HepG2 (cell line): Measurements from ENCODE around the gene HERC6. TPM values are rescaled to one million over a fixed set of nuclear protein-coding genes. Genes with fewer than 3 reads are reported as not detected.

ENCODE experiments used
- ATAC-seq: fragments of 200-7000 bp; cut with Tn5 transposase; 3 replicates; pipeline ENCODE4 v1.9.1; 2020; ENCODE audit warnings: mild to moderate bottlenecking, moderate library complexity
- BruUV-seq: library from RNA; stranded (reverse); fragments of 400-500 nt; replicated peaks from 2 replicates; lab custom pipeline; 2021; lab: Mats Ljungman, UMichigan
- CTCF ChIA-PET: fragments of 300-600 bp; formaldehyde crosslinking; extraction: SDS; loops from one replicate; lab custom pipeline; 2021; ENCODE audit warnings: low total read pairs, inconsistent platforms, low intra/inter-chr PET ratio; lab: Yijun Ruan, JAX
- POLR2A ChIA-PET: fragments of 350-600 bp; sonication (Branson Sonifier 250); formaldehyde crosslinking; loops from one replicate; lab custom pipeline; 2020; ENCODE audit warnings: antibody characterized with exemption, inconsistent platforms; lab: Yijun Ruan, JAX
- DNase-seq: peaks from one replicate; pipeline ENCODE4 v3.0.0-alpha.2; 2015; ENCODE audit warnings: low spot score
- FAIRE-seq: peaks from 3 replicates; lab custom pipeline; 2011; peaks lifted over from hg19 to GRCh38; lab: Jason Lieb, UNC
- H2AFZ ChIP-seq: one replicate; pipeline ENCODE4 v1.6.1; 2011; ENCODE audit warnings: low read length, inconsistent platforms
- H3K27ac ChIP-seq: fragments of 300-600 bp; 3 replicates; pipeline ENCODE4 v1.8.0; 2011; ENCODE audit warnings: mixed run types, mild to moderate bottlenecking, mixed read lengths, low read length, inconsistent platforms; ENCODE audit not compliant: insufficient read depth; ENCODE audit errors: extremely low read length
- H3K27me3 ChIP-seq, 2 experiments: fragments of 200-600 bp in 1 of 2; 2 replicates in 1 of 2; 3 replicates in 1 of 2; pipeline versions ENCODE4 v1.6.0 to v1.8.0; 2011; ENCODE audit warnings: low read length in 2 of 2, mild to moderate bottlenecking in 2 of 2, moderate library complexity in 2 of 2, inconsistent platforms in 1 of 2; ENCODE audit not compliant: insufficient read depth in 2 of 2, control insufficient read depth in 1 of 2
- H3K36me3 ChIP-seq, 2 experiments: fragments of 200-600 bp in 1 of 2; replicated peaks in 1 of 2; 2 replicates in 1 of 2; 3 replicates in 1 of 2; pipeline versions ENCODE4 v1.5.1 to v1.8.0; 2011; ENCODE audit warnings: low read length in 2 of 2, inconsistent platforms in 1 of 2; ENCODE audit not compliant: insufficient read depth in 2 of 2, control insufficient read depth in 1 of 2
- H3K4me1 ChIP-seq: 2 replicates; pipeline ENCODE4 v1.5.1; 2012; ENCODE audit warnings: low read length, inconsistent platforms; ENCODE audit not compliant: insufficient read depth
- H3K4me2 ChIP-seq: 2 replicates; pipeline ENCODE4 v1.6.0; 2011; ENCODE audit warnings: low read depth, low read length, inconsistent platforms
- H3K4me3 ChIP-seq, 3 experiments: fragments of 200-600 bp in 1 of 3; sonication (generic), shearing (Covaris generic) in 1 of 3; replicated peaks in 1 of 3; 2 replicates each; pipeline ENCODE4 v1.5.1; 2011 to 2016; ENCODE audit warnings: low read length in 3 of 3, inconsistent platforms in 2 of 3, low read depth in 2 of 3, mild to moderate bottlenecking in 2 of 3, control low read depth in 1 of 3, mixed read lengths in 1 of 3; ENCODE audit not compliant: insufficient read depth in 1 of 3
- H3K79me2 ChIP-seq: one replicate; pipeline ENCODE4 v1.6.1; 2011; ENCODE audit warnings: low read length, inconsistent platforms; ENCODE audit not compliant: insufficient read depth
- H3K9ac ChIP-seq: 2 replicates; pipeline ENCODE4 v1.6.0; 2011; ENCODE audit warnings: mild to moderate bottlenecking, low read depth, low read length, inconsistent platforms; ENCODE audit not compliant: insufficient read depth
- H3K9me3 ChIP-seq: 2 replicates; pipeline ENCODE4 v1.5.1; 2012; ENCODE audit warnings: mild to moderate bottlenecking, low read length
- H4K20me1 ChIP-seq: 2 replicates; pipeline ENCODE4 v1.6.0; 2011; ENCODE audit warnings: inconsistent platforms, mild to moderate bottlenecking, low read length, moderate library complexity; ENCODE audit not compliant: insufficient read depth
- CEBPG ChIP-seq: IDR thresholded peaks from 2 replicates; pipeline ENCODE4 v1.6.1; 2016
- E2F1 ChIP-seq: sonication (generic); formaldehyde crosslinking; IDR thresholded peaks from 2 replicates; pipeline ENCODE4 v1.5.0; 2020; ENCODE audit warnings: missing genetic modification reagents
- EP300 ChIP-seq, 3 experiments: sonication (generic) in 1 of 3; formaldehyde crosslinking in 1 of 3; IDR thresholded peaks; 2 replicates each; pipeline versions ENCODE4 v1.5.1 to v1.6.1; 2011 to 2020; ENCODE audit warnings: low read depth in 2 of 3, low read length in 2 of 3, borderline replicate concordance in 1 of 3, improper control_type of control experiment in 1 of 3, mild to moderate bottlenecking in 1 of 3, missing genetic modification reagents in 1 of 3, moderate library complexity in 1 of 3
- GRHL1 ChIP-seq: sonication (generic); formaldehyde crosslinking; conservative IDR thresholded peaks from 2 replicates; pipeline ENCODE4 v1.8.0; 2022; ENCODE audit warnings: missing genetic modification reagents
- GTF3A ChIP-seq: sonication (generic); formaldehyde crosslinking; conservative IDR thresholded peaks from 2 replicates; pipeline ENCODE4 v1.4.0; 2020; ENCODE audit warnings: mild to moderate bottlenecking, missing genetic modification reagents
- MBNL3 ChIP-seq: fragments of 250-450 bp; sonication (Bioruptor Pico); conservative IDR thresholded peaks from 2 replicates; pipeline ENCODE4 v1.8.0; 2022; ENCODE audit warnings: mild to moderate bottlenecking, inconsistent platforms
- PHF20 ChIP-seq: sonication (generic); formaldehyde crosslinking; IDR thresholded peaks from 2 replicates; pipeline ENCODE4 v1.5.0; 2020; ENCODE audit warnings: mild to moderate bottlenecking, missing genetic modification reagents
- RNF219 ChIP-seq: sonication (generic); formaldehyde crosslinking; IDR thresholded peaks from 2 replicates; pipeline ENCODE4 v1.5.0; 2020; ENCODE audit warnings: mild to moderate bottlenecking, missing genetic modification reagents
- SIN3B ChIP-seq: fragments of 150-350 bp; IDR thresholded peaks from 2 replicates; pipeline ENCODE4 v1.6.1; 2014; ENCODE audit warnings: low read length
- ZFP90 ChIP-seq: sonication (generic); formaldehyde crosslinking; IDR thresholded peaks from 2 replicates; pipeline ENCODE4 v1.8.0; 2022; ENCODE audit warnings: missing genetic modification reagents, mild to moderate bottlenecking, inconsistent platforms, borderline replicate concordance
- ZNF276 ChIP-seq: sonication (generic); formaldehyde crosslinking; IDR thresholded peaks from 2 replicates; pipeline ENCODE4 v1.4.0; 2020; ENCODE audit warnings: mild to moderate bottlenecking, low read depth, missing genetic modification reagents
- ZNF3 ChIP-seq: IDR thresholded peaks from 2 replicates; pipeline ENCODE4 v1.7.0; 2017; ENCODE audit warnings: inconsistent platforms
- ZNF503 ChIP-seq: sonication (generic); formaldehyde crosslinking; IDR thresholded peaks from 2 replicates; pipeline ENCODE4 v1.4.0; 2020; ENCODE audit warnings: missing genetic modification reagents
- ZSCAN29 ChIP-seq: sonication (generic); formaldehyde crosslinking; conservative IDR thresholded peaks from 2 replicates; pipeline ENCODE4 v1.4.0; 2020; ENCODE audit warnings: mild to moderate bottlenecking, missing genetic modification reagents
- WGBS: methylation state at CpG from one replicate; pipeline ENCODE4 v1.1.6; 2017; ENCODE audit warnings: low lambda C conversion rate; 5-methylcytosine and 5-hydroxymethylcytosine counted together
- in situ Hi-C: cut with HindIII; loops from 2 replicates; pipeline ENCODE4 v1.10.0; 2017; ENCODE audit warnings: low pct_unique_long_range_greater_than_20kb; ENCODE audit not compliant: extremely low pct_ligation_motif_present
- intact Hi-C: fragments of 100-400 bp; cut with micrococcal nuclease; formaldehyde crosslinking; loops from one replicate; pipeline ENCODE4 v1.10.0; 2022; ENCODE audit not compliant: unreplicated experiment
- polyA plus RNA-seq, 8 experiments: library from polyadenylated mRNA; depleted of rRNA in 3 of 8; stranded (reverse) in 7 of 8; unstranded in 1 of 8; fragments of >200 nt; fragmentation: Illumina TruSeq in 4 of 8; extraction: Trizol in 4 of 8; gene quantifications; 2 replicates each; pipeline versions ENCODE4 v1.2.1 to v1.2.3, GENCODE V29; 2011 to 2016; ENCODE audit warnings: low read depth in 4 of 8, missing spikeins in 1 of 8, mixed read lengths in 1 of 8; ENCODE audit not compliant: insufficient read depth in 1 of 8
- total RNA-seq, 5 experiments: library from RNA; depleted of rRNA; stranded (reverse); fragments of >200 nt; fragmentation: Illumina TruSeq; extraction: Trizol; gene quantifications; 2 replicates each; pipeline ENCODE4 v1.2.3, GENCODE V29; 2016; ENCODE audit warnings: low read depth in 1 of 5

Gene HERC6
- total and polyA plus RNA-seq, 2 of the 13 experiments (the other 11 are each of a cell fraction or from before 2014, with no cell fraction given), result 0.50 to 2.0 TPM

GRCh38 chr4:88341227-88342192, 37.1 kb upstream of the HERC6 start:
- Histone ChIP-seq H2AFZ (no peak overlapping the region), H3K9me3 (no peaks in the 10 kb centered on the region), H3K27ac (no peak overlapping the region), H3K36me3 (no peaks in the 10 kb centered on the region), H3K27me3 (no peaks in the 10 kb centered on the region), H3K4me2 (no peak overlapping the region), H4K20me1 (no peaks in the 10 kb centered on the region), H3K79me2 (no peaks in the 10 kb centered on the region), H3K4me1 (no peaks in the 10 kb centered on the region), H3K9ac (no peak overlapping the region), H3K4me3 (no peak overlapping the region)
- POLR2A ChIA-PET, result no interaction called here
- BruUV-seq, result no TSS peak
- ATAC-seq (peak; percentile 32; the same call in 1 of the 3 replicates), FAIRE-seq (no peak), DNase-seq (peak; percentile 10)
- in situ Hi-C loops, result no loop called here
- 19% methylated on average over 8 of the region's 8 CpGs for WGBS
- CTCF ChIA-PET, result no interaction called here
- intact Hi-C loops, result no loop called here
- TF ChIP-seq SIN3B, result no peak
- TF ChIP-seq E2F1 (CRISPR knock-in tag), result no peak
- TF ChIP-seq ZSCAN29 (CRISPR knock-in tag), result no peak
- no peak for TF ChIP-seq ZNF503 (CRISPR knock-in tag)
- TF ChIP-seq GTF3A (CRISPR knock-in tag), result no peak
- TF ChIP-seq ZNF3 (CRISPR knock-in tag), result no peak
- no peak for TF ChIP-seq ZFP90 (CRISPR knock-in tag)
- TF ChIP-seq EP300 (IDR thresholded peaks at IDR 0.05; ENCODE audit: low read depth in 2 of 2, low read length in 2 of 2), result no peak
- TF ChIP-seq EP300 (CRISPR knock-in tag; IDR thresholded peaks at IDR 0.05; ENCODE audit: borderline replicate concordance), result no peak
- TF ChIP-seq CEBPG (CRISPR knock-in tag), result no peak
- TF ChIP-seq PHF20 (CRISPR knock-in tag), result no peak
- no peak for TF ChIP-seq GRHL1
- TF ChIP-seq MBNL3 (CRISPR knock-in tag), result no peak
- TF ChIP-seq ZNF276 (CRISPR knock-in tag), result no peak
- TF ChIP-seq RNF219 (CRISPR knock-in tag), result no peak
